ENCODE results near the gene MRPL16.
A peak's percentile ranks its signal among the peaks of the same experiment; 100 is the strongest.
"Not testable (repeated sequence)": the region's sequence is repeated elsewhere in the genome, so short reads cannot be mapped to it uniquely, and the experiment has no call there.

MRPL16 gene

GRCh38 chr11:59804061-59804460 is 6.5 kb downstream of the MRPL16 start:
- DNase-seq (ENCODE audit: low spot score in 2 of 2) (no peak), ATAC-seq (replicated peaks; ENCODE audit: extremely low read depth, poor library complexity, severe bottlenecking) (no peak)
- no peak overlapping the region for H3K27ac Mint-ChIP-seq (ENCODE audit: low read depth)
- no peaks in the 10 kb centered on the region for H3K27me3 Mint-ChIP-seq
- peaks cover 4% of the 10 kb centered on the region for H3K4me1 Mint-ChIP-seq
- H3K36me3 Mint-ChIP-seq (ENCODE audit: insufficient read depth): peaks cover 15% of the 10 kb centered on the region
- no peaks in the 10 kb centered on the region for H3K9me3 Mint-ChIP-seq
- H3K4me3 Mint-ChIP-seq: no peak overlapping the region

- DNase-seq (ENCODE audit: low spot score in 2 of 2) (peak in 1 of 2 donors; percentile 22), ATAC-seq (replicated peaks; ENCODE audit: extremely low read depth, poor library complexity, severe bottlenecking) (peak; percentile 75)
- Mint-ChIP-seq H3K9me3 (no peaks in the 10 kb centered on the region), H3K4me3 (no peak overlapping the region), H3K36me3 (ENCODE audit: insufficient read depth) (peaks cover 12% of the 10 kb centered on the region), H3K4me1 (peaks cover 4% of the 10 kb centered on the region), H3K27ac (ENCODE audit: low read depth) (no peak overlapping the region), H3K27me3 (no peaks in the 10 kb centered on the region)
Observed at GRCh38 chr11:59802639-59803176, 7.9 kb downstream of the MRPL16 start.

DNA sequence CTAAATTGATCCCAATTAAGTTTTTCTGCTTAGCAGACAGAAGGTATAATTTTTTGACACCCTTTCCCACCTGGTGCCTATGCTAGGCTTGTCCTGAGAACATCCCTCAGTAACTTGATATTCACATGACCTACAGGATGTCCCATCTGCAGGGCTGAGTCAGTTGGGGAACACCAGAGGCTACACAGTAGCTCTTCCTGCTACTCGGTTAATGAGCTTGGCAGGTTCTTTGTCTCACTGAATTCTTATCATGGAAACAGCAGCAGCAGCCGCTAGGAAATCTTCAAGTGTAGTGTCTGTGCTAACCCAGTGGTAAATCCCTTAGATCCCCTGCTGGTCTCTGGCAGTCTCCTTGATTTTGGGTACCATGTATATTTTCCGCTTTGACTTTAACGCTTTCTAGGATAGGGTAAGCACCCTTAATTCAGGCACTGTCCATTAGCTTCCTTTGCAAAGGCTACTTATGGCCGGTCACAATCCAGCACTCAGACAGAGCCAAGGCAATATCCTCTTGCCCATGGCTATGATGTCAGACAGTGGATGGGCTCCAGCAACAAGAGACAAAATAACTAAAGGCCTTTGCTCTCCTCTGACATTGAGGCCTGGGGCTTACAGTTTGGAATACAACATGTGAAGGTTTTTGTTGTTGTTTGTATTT is 8.5 kb downstream of the MRPL16 start:
- ATAC-seq (replicated peaks; ENCODE audit: extremely low read depth, poor library complexity, severe bottlenecking): no peak
- Mint-ChIP-seq H3K27me3 (no peaks in the 10 kb centered on the region), H3K9me3 (no peaks in the 10 kb centered on the region), H3K4me1 (peaks cover 4% of the 10 kb centered on the region), H3K36me3 (ENCODE audit: insufficient read depth) (peaks cover 11% of the 10 kb centered on the region), H3K27ac (ENCODE audit: low read depth) (no peak overlapping the region), H3K4me3 (no peak overlapping the region)
- DNase-seq (ENCODE audit: low spot score in 2 of 2): no peak

DNA sequence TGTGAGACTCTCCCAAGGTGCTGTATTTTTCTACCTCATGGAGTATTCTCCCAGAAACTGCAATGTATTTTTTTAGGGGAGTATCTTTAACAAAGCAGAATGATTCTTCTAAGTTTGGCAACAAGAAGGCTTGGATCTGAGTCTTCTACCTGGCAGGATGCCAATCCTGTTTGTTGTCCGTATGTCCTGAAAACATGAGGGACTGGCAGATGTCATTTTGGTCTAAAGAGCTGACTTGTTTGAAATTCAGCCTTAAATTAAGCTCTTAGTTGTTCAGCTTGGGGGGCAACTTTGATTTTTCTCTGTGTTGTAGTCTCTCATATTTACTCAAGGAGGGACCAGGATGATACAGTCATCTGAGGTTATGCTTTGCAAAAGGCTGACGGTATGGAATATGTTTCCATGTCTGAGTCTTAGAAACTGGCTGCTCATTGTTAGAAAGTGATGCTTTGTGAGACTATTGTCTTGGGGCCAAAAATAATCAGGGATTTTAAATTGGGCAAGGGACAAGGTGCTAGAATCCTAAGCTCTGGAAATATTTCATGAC is 9.3 kb downstream of the MRPL16 start:
- H3K36me3 Mint-ChIP-seq (ENCODE audit: insufficient read depth): peaks cover 9% of the 10 kb centered on the region
- no peaks in the 10 kb centered on the region for H3K27me3 Mint-ChIP-seq
- no peak overlapping the region for H3K4me3 Mint-ChIP-seq
- H3K27ac Mint-ChIP-seq (ENCODE audit: low read depth): no peak overlapping the region
- H3K4me1 Mint-ChIP-seq: no peaks in the 10 kb centered on the region
- no peak for DNase-seq (ENCODE audit: low spot score in 2 of 2)
- H3K9me3 Mint-ChIP-seq: no peaks in the 10 kb centered on the region
- no peak for ATAC-seq (replicated peaks; ENCODE audit: extremely low read depth, poor library complexity, severe bottlenecking)

DNA sequence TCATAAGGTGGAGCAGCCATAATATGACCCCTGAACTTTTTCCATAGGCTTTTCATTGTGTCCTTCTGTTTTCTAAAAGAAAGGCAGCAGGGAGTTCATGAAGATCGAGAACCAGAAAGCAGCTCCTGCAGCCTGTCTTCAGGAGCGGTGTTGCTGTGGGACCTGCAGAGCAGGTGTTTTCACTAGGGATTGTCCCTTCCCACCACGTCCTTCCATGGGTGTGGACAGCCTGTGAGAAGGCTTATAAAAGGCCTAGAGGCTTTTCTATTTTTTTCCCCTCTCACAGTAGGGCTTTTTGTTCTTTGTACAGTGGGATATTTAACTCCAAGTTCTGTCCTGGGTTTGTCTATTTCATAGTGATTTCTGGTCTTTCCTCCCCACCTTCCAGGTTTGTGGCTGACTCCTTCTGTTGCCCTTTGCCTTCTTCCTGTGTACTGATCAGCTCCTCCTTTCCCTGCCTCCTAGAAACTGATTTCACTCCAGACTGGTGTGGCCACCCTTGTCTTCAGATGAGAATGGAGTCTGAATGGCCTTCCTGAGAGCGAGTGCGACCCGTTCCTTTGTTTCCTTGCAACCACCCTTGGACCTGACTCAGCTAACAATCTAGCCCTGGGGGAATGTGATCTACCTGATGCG is 10.1 kb downstream of the MRPL16 start:
- Mint-ChIP-seq H3K4me1 (no peaks in the 10 kb centered on the region), H3K9me3 (no peaks in the 10 kb centered on the region), H3K27me3 (no peaks in the 10 kb centered on the region), H3K36me3 (ENCODE audit: insufficient read depth) (peaks cover 9% of the 10 kb centered on the region), H3K4me3 (no peak overlapping the region), H3K27ac (ENCODE audit: low read depth) (no peak overlapping the region)
- DNase-seq (ENCODE audit: low spot score in 2 of 2): no peak
- ATAC-seq (replicated peaks; ENCODE audit: extremely low read depth, poor library complexity, severe bottlenecking): no peak

DNA sequence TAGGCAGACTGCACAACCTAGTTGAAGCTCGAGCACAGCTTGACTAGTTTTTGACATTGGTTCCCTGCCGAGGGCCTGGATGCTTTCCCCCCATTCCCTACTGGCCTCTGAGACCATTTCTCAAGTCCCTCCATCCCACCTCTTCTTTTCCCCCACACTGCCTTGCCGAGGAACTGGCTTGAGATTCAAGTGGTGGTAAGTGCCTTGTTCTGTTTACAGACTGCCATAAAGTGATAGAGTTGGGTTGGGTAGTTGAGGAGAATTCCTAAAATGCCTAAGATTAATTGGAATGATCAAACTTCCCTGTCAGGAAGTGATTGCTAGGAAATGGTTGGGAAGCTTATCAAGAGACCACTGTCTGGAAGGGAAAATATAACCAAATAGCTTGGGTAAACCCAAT is 16.2 kb downstream of the MRPL16 start:
- Mint-ChIP-seq H3K36me3 (ENCODE audit: insufficient read depth) (peaks cover 6% of the 10 kb centered on the region), H3K4me3 (no peak overlapping the region), H3K27me3 (no peaks in the 10 kb centered on the region), H3K4me1 (no peaks in the 10 kb centered on the region), H3K27ac (ENCODE audit: low read depth) (no peak overlapping the region), H3K9me3 (no peaks in the 10 kb centered on the region)
- DNase-seq (ENCODE audit: low spot score in 2 of 2): no peak
- ATAC-seq (replicated peaks; ENCODE audit: extremely low read depth, poor library complexity, severe bottlenecking): no peak

- peaks cover 7% of the 10 kb centered on the region for H3K36me3 Mint-ChIP-seq (ENCODE audit: insufficient read depth)
- ATAC-seq (replicated peaks; ENCODE audit: extremely low read depth, poor library complexity, severe bottlenecking): no peak
Observed at GRCh38 chr11:59792507-59792906, 18.1 kb downstream of the MRPL16 start.

GRCh38 chr11:59791639-59792038 is 18.9 kb downstream of the MRPL16 start:
- ATAC-seq (replicated peaks; ENCODE audit: extremely low read depth, poor library complexity, severe bottlenecking): no peak
- H3K4me1 Mint-ChIP-seq: no peaks in the 10 kb centered on the region
- H3K27ac Mint-ChIP-seq (ENCODE audit: low read depth): no peak overlapping the region
- H3K27me3 Mint-ChIP-seq: no peaks in the 10 kb centered on the region
- no peaks in the 10 kb centered on the region for H3K9me3 Mint-ChIP-seq
- no peak overlapping the region for H3K4me3 Mint-ChIP-seq
- no peak for DNase-seq (ENCODE audit: low spot score in 2 of 2)
- peaks cover 7% of the 10 kb centered on the region for H3K36me3 Mint-ChIP-seq (ENCODE audit: insufficient read depth)

More at GRCh38 chr11:59792507-59792906, 18.1 kb downstream of the MRPL16 start:
- Mint-ChIP-seq H3K27ac (ENCODE audit: low read depth) (no peak overlapping the region), H3K9me3 (no peaks in the 10 kb centered on the region), H3K27me3 (no peaks in the 10 kb centered on the region), H3K4me3 (no peak overlapping the region), H3K4me1 (no peaks in the 10 kb centered on the region)
- no peak for DNase-seq (ENCODE audit: low spot score in 2 of 2)

GRCh38 chr11:59787816-59788215 is 22.8 kb downstream of the MRPL16 start:
- Mint-ChIP-seq H3K9me3 (no peaks in the 10 kb centered on the region), H3K4me3 (no peak overlapping the region), H3K27ac (ENCODE audit: low read depth) (no peak overlapping the region), H3K27me3 (no peaks in the 10 kb centered on the region), H3K36me3 (ENCODE audit: insufficient read depth) (peaks cover 1% of the 10 kb centered on the region), H3K4me1 (peaks cover 12% of the 10 kb centered on the region)
- DNase-seq (ENCODE audit: low spot score in 2 of 2): no peak
- ATAC-seq (replicated peaks; ENCODE audit: extremely low read depth, poor library complexity, severe bottlenecking): no peak

GRCh38 chr11:59787255-59787588 is 23.4 kb downstream of the MRPL16 start:
- DNase-seq (ENCODE audit: low spot score in 2 of 2) (no peak), ATAC-seq (replicated peaks; ENCODE audit: extremely low read depth, poor library complexity, severe bottlenecking) (no peak)
- Mint-ChIP-seq H3K4me1 (peaks cover 12% of the 10 kb centered on the region), H3K27ac (ENCODE audit: low read depth) (no peak overlapping the region), H3K9me3 (no peaks in the 10 kb centered on the region), H3K36me3 (ENCODE audit: insufficient read depth) (peaks cover 1% of the 10 kb centered on the region), H3K27me3 (no peaks in the 10 kb centered on the region), H3K4me3 (no peak overlapping the region)

DNA sequence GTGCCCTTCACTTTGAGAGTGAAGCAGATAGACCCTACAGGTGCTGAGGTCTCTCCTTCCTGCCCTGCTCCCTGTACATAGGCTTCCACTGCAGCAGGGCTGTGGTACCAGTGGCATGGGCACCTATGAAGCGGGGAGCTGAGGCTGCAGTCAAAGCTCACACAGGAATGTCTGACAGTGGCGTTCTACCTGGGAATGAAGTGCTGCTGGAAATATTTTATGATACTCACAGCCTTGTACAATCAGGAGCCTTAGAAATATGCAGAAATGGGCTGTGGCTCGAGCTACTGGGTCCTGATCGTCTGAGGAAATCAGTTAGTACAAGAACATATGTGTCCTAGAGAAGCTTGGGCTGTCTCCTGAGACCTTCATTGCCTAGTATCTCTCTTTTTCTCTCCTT is 24.8 kb downstream of the MRPL16 start:
- ATAC-seq (replicated peaks; ENCODE audit: extremely low read depth, poor library complexity, severe bottlenecking) (no peak), DNase-seq (ENCODE audit: low spot score in 2 of 2) (no peak)
- peaks cover 1% of the 10 kb centered on the region for H3K36me3 Mint-ChIP-seq (ENCODE audit: insufficient read depth)
- no peaks in the 10 kb centered on the region for H3K27me3 Mint-ChIP-seq
- H3K4me1 Mint-ChIP-seq: peaks cover 12% of the 10 kb centered on the region
- H3K27ac Mint-ChIP-seq (ENCODE audit: low read depth): no peak overlapping the region
- no peak overlapping the region for H3K4me3 Mint-ChIP-seq
- no peaks in the 10 kb centered on the region for H3K9me3 Mint-ChIP-seq

- H3K4me1 Mint-ChIP-seq: peaks cover 12% of the 10 kb centered on the region
- not testable (repeated sequence) for H3K4me3 Mint-ChIP-seq; H3K36me3 Mint-ChIP-seq (ENCODE audit: insufficient read depth); H3K27me3 Mint-ChIP-seq; ATAC-seq (replicated peaks; ENCODE audit: extremely low read depth, poor library complexity, severe bottlenecking); H3K9me3 Mint-ChIP-seq; DNase-seq (ENCODE audit: low spot score in 2 of 2); H3K27ac Mint-ChIP-seq (ENCODE audit: low read depth)
Observed at GRCh38 chr11:59784441-59784840, 26.1 kb downstream of the MRPL16 start.

- H3K27me3 Mint-ChIP-seq: no peaks in the 10 kb centered on the region
- H3K27ac Mint-ChIP-seq (ENCODE audit: low read depth): no peak overlapping the region
- H3K4me3 Mint-ChIP-seq: no peak overlapping the region
- H3K9me3 Mint-ChIP-seq: no peaks in the 10 kb centered on the region
- H3K36me3 Mint-ChIP-seq (ENCODE audit: insufficient read depth): no peaks in the 10 kb centered on the region
- ATAC-seq (replicated peaks; ENCODE audit: extremely low read depth, poor library complexity, severe bottlenecking): no peak
- no peak for DNase-seq (ENCODE audit: low spot score in 2 of 2)
- peaks cover 12% of the 10 kb centered on the region for H3K4me1 Mint-ChIP-seq
Observed at GRCh38 chr11:59783632-59784090, 26.9 kb downstream of the MRPL16 start.

Data from central memory CD8-positive, alpha-beta T cell (primary cell).